Activated CD8-positive, alpha-beta memory T cell treated with anti-CD3 and anti-CD28 coated beads for 24 hours (primary cell): ENCODE data around the gene JMJD8.

Source experiments
- DNase-seq: peaks from one replicate; pipeline ENCODE4 v3.0.0-alpha.2; 2020

The JMJD8 gene

DNA sequence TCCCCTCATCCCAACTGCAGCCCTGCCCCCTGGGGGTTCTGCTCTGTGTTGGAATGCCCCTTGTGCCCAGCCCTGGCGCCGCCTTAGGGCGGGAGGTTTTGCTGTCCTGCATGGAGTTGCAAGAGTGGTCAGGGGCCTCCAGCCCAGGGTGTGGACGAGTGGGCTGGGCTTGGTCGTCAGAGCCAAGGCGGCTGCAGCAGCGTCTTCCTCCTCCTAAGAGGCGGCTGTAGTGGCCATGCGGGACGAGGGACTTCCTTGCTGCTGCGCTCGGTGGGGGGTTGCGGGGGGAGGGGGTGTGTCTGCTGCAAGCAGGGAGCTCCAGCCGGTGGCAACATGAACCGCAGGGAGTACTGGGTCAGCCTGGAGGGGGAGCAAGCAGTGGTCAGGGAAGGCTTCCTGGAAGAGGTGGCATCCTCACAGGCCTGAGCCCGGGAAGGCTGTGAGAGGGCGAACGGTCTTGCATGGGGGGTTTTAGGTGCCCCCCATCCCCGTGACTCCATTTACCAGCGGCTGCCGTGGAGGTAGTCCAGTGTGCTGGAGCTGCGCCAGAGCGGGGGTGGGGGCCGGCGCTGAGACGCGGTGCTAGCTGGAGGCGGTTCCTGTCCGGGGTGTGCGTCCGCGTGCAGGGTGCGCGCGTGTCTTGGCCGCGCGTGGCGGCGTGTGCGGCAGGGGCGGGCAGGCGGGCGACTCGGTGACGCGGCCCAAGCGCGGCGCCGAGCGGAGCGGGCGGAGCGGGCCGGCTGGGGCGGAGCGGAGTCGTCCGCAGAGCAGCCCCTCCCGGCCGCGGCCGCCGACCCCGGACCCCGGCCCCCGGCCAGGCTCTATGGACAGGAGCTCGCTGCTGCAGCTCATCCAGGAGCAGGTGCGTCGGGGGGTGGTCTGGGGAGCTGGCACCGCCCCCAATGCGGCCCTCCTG is 8.9 kb downstream of the JMJD8 start, which contains the start of gene RHBDL1:
Gene RHBDL1 (plus strand): TSS at position 704 of the 916 bp plus-strand sequence. CDS start 120 bp downstream, at position 824.
- DNase-seq, result peak; percentile 67

DNA sequence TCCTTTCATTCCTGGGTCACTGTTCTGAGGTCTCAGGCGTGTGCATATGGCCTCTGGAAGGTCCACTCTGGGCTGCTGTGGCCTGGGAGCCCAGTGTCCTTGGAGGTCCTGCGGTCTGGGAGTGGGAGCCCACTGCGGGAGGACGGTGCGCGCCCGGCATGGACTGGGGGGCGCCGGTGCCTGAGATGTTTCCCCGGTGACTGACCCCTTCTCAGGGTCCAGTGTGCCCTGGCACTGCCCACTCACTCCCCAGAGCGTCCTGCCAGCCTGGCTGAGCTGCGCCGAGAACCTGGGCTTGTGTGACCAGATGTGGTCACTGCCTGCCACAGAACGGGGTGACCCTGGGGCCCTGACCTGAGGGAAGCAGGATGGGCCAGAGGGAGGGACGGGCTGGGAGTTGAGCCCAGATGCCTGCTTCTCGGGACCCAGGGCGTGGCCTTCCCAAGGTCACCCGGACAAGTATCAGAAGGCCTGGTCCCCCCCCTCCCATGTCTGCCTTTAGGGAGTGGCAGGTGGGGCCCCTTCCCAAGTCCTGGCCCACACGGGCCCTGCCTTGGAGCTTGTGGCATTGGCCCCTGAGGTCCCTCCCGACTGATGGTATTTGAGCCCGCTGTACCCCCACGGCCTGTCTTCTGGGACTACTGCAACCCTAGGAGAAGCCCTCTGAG is 9.8 kb downstream of the JMJD8 start:
- DNase-seq, result no peak

DNA sequence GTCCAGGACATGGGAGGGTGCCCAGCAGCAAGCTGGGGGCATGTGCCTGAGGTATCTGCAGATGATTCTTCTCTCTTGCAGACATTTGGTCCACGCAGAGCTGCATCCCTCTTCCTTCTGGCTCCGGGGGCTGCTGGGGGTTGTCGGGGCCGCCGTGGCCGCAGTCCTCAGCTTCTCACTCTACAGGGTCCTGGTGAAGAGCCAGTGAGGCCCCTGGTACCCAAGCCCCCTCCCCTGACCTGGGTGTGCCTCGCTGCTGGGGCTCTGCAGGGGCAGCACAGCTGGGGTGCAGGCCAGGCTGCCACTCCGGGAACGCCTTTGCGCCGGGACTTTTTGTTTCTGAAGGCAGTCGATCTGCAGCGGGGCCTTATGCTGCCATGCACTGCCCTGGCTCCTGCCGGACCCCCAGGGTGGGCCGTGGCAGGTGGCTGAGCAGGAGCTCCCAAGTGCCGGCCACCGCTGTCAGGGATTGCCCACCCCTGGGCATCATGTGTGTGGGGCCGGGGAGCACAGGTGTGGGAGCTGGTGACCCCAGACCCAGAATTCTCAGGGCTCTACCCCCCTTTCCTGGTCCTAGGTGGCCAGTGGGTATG is 10.6 kb downstream of the JMJD8 start:
- no peak for DNase-seq

DNA sequence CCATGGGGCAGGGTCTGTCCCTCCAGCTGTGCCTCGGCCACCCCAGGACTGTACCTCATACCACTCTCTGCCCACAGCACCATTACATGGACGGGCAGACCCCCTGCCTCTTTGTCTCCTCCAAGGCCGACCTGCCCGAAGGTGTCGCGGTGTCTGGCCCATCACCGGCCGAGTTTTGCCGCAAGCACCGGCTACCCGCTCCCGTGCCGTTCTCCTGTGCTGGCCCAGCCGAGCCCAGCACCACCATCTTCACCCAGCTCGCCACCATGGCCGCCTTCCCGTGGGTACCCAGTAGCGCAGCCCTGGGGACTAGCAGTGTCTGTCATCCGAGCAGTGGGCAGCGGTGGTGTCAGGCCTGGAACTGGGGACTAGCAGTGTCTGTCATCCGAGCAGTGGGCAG is 11.3 kb downstream of the JMJD8 start:
- no peak for DNase-seq

DNA sequence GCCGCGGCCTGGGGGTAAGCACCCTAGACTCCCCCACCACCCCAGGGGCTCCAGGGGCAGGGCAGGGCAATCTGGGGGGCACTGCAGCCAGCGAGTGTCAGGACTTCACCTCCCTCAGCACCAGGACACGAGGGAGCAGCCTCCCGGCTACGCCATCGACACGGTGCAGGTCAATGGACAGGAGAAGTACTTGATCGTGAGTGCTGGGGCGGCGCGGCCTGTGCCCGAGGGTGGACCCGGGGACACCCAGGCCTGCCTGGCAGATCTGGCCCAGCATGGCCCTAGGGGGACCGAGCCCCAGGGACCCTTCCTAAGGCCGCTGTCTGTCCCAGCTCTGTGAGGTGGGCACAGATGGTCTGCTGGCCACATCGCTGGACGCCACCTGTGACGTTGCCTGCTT is 11.8 kb downstream of the JMJD8 start:
- no peak for DNase-seq

DNA sequence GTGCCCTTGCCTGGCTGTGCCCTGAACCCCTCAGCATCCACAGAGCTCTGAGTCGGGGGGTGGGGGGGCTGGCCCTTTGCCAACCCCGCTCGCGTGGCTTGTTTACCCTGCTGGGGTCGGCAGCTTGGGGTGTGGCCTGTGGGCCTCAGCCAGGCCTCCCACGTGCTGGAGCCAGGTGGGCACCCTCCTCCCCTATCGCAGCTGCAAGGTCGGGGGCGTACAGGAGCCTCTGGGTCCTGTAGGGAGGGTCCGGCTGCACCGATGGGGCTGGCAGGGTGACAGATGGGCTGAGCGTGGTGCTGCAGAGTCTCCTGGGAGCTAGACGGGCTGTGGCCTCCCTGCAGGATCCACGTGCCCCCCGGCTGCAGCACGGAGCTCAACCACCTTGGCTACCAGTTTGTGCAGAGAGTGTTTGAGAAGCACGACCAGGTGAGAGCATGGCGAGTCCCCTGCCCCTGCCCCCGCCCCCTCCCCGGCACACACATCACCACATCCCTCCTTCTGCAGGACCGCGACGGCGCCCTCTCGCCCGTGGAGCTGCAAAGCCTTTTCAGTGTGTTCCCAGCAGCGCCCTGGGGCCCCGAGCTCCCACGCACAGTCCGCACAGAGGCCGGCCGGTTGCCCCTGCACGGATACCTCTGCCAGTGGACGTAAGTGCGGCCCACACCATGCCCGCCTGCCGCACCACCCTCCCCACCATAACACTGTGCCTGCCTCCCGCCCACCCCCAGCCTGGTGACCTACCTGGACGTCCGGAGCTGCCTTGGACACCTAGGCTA is 12.6 kb downstream of the JMJD8 start:
- no peak for DNase-seq

DNA sequence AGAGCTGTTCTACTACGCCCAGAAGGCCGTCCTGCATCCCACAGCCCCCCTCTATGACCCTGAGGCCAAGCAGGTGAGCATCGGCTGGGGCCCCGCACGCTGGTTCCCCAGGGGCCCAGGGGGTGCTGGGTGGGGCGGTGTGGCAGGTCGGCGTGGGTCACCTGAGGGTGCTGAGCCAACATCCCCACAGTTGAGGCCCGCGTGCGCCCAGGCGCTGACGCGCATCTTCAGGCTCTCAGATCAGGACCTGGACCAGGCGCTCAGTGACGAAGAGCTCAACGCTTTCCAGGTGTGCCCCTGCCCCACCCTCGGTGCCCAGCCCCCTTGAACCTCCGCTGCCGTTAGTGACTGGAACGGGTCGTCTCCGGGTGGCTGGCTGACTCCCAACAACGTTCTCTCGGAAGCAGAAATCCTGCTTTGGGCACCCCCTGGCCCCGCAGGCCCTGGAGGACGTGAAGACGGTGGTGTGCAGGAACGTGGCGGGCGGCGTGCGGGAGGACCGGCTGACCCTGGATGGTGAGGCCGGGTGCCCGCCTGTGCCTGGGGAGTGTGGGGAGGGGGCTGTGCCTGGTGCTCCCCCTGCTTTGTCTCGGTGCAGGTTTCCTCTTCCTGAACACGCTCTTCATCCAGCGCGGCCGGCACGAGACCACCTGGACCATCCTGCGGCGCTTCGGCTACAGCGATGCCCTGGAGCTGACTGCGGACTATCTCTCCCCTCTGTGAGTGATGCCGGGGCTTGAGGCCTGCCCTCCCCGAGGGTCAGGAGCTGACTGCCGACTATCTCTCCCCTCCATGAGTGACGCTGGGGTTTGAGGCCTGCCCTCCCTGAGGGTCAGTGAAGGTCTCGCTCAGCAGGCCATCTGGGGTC is 13.4 kb downstream of the JMJD8 start:
- DNase-seq, result no peak

DNA sequence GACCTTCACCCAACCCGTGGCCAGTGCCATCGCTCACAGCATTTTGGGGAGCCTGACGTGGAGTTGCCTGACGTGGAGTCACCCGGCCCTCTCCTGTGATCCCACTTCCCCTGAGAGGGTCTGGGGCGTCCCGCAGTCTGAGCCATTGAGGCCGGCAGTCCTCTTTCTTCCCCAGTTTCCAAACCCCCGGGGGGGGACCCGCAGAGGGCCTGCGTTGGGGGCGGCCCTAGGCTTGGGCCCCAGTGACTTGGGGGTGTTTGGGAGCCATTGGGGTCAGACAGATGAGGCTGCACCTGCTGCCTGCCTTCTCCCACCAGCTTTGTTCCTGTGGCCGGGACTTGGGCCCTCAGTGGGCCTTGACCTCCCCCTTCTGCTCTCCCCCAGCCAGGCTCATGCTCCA is 14.5 kb downstream of the JMJD8 start:
- DNase-seq, result no peak

DNA sequence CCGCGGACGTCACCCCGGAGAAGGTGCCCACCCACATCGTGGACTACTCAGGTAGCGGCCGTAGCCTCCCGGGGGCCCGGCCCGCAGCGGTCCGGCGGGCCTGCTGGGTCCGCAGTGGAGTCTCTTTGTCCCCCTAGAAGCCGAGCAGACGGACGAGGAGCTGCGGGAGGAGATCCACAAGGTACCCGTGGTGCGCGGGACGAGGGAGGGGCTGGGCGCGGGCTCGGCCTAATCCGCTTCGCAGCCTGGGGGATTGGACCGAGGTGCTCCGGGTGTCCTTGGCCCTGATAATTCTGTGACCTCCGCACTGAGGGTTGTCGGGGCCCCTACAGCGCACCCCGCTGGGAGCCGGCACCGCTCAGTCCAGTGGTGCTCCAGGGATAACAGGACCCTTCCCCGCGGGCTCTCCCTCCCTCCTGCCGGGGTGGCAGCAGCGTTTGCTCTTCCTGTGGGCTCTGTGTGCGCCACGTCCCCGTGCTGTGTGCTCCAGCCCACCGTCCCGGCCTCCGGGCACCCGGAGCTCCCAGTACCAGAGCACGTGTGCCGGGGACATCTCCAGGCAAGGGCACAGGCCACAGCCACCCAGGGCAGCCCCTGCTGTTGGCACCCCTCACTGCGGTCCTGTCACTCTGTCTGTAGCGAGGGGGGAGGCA is 15.5 kb downstream of the JMJD8 start:
- no peak for DNase-seq

DNA sequence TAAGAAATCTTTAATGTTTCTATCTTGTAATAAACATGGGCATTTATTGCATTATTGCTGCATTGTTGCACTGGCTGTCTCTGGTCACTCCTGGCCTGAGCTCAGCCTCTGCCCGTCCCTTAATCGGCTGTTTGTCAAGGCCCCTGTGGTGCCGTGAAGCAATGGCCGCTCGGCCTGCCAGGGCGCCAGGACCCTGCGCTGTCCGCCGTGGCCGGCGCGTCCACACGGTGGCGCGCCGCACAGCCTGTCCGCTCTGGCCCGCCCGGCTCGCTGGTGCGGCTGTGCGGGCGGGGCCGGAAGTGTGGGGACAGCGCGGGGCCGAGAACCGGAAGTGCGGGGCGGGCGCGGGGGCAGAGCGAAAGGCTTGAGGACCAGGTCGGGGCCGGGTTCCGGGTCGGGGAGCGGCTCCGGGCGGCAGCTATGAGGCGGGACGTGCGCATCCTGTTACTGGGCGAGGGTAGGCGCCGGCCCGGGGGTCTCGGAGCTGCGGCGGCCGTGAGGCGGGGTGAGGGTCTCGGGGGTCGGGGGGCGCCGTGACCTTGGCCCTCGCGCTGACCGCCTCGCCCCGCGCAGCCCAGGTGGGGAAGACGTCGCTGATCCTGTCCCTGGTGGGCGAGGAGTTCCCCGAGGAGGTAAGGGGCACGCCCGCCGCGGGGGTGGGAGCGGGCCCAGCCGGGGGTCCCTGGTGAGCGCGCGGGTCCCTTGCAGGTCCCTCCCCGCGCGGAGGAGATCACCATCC is 16.2 kb downstream of the JMJD8 start, which contains the start of gene RHOT2:
Gene RHOT2 (plus strand): TSS at position 353 of the 739 bp plus-strand sequence. CDS start 68 bp downstream, at position 421.
- peak; percentile 97 for DNase-seq

DNA sequence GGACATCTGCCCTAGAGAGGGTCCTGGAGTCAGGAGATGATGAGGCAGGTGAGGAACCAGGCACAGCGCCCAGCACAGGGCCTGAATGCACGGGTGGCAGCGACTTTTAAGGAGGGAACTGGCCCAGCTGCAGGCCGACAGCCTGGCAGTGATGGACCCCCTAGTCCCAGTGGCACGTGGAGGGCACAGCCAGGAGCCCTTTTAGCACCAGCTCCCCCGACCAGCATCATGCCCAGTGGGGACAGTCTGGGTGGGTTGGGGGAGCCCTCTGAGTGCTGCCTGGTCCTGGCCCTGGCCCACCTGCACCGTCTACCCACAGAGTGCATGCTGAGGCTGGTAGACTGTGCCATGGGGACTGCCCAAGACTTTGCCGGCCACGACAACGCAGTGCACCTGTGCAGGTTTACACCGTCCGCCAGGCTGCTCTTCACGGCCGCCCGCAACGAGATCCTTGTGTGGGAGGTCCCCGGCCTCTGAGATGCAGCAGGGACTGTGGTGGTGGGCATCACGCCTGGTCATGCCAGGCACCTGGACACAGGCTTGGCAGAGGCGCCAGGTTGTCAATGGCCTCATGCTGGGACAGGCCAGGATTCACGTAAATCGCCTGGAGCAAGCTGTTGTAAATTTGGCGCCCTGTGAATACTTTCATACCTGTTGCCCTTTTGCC is 16.9 kb downstream of the JMJD8 start:
- no peak for DNase-seq

DNA sequence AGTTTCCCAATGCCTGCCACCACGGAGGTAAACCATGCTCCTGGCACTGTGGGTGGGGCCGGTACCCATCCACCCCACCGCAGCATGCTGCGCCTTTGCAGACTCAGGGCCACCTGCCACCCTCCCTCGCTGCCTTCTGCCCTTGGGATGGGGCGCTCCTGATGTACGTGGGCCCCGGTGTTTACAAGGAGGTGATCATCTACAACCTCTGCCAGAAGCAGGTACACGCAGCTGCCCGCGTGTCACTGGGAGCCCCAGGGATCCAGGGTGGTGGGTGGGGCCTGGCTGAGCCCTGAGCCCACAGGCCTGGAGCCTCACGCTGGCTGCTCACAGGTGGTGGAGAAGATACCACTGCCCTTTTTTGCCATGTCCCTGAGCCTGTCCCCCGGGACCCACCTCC is 17.6 kb downstream of the JMJD8 start:
- DNase-seq, result no peak

DNA sequence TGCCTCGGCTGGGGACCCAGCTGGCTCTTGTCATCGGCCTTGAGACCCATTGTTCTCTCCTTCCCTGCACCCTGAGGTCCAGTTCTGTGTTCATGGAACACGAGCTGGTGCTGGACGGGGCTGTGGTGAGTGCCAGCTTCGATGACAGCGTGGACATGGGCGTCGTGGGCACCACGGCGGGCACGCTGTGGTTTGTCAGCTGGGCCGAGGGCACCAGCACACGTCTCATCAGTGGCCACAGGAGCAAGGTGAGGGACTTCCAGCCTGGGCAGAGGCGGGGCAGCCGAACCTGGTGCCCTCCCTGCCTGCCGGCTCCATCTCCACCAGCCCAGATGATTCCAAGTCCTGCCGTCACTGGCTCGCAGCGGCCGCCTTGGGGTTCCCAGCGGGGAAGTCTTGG is 21.5 kb downstream of the JMJD8 start:
- DNase-seq, result no peak

DNA sequence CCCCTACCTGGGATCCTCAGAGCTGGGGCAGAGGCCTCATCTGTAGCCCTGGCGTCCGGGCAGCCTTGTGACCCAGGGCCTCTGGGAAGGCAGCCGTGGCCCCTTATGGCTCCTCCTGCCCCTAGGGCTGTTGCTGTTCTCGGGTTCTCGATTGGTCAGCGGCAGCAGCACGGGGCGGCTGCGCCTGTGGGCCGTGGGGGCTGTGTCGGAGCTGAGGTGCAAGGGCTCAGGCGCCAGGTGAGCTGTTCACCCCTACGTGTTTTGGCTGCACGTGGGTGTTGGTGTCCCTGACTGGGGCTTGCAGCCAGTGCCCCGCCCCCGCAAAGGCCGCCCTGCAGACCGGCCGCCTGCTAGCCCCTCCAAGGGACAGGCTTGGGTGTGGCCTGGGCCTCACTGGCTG is 22.0 kb downstream of the JMJD8 start:
- DNase-seq, result no peak

DNA sequence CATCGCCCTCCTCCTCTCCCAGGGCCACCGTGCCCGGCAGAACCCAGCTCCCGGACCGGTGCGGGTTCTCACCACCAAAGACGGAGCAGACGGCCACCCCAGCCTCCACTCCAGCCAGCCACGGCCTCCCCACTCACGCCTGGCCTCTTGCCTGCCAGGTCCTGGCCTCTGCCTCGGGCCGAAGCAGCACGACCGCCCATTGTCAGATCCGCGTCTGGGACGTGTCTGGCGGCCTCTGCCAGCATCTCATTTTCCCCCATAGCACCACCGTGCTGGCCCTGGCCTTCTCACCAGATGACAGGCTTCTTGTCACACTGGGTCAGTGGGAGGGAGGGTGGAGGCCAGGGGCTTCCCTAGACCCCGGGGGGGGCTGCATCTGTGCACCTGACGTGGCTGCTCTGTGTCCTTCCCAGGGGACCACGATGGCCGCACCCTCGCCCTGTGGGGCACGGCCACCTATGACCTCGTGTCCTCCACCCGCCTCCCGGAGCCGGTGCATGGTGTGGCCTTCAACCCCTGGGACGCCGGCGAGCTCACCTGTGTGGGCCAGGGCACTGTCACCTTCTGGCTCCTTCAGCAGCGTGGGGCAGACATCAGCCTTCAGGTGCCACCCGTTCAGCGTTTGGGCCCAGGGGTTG is 22.8 kb downstream of the JMJD8 start:
- no peak for DNase-seq

DNA sequence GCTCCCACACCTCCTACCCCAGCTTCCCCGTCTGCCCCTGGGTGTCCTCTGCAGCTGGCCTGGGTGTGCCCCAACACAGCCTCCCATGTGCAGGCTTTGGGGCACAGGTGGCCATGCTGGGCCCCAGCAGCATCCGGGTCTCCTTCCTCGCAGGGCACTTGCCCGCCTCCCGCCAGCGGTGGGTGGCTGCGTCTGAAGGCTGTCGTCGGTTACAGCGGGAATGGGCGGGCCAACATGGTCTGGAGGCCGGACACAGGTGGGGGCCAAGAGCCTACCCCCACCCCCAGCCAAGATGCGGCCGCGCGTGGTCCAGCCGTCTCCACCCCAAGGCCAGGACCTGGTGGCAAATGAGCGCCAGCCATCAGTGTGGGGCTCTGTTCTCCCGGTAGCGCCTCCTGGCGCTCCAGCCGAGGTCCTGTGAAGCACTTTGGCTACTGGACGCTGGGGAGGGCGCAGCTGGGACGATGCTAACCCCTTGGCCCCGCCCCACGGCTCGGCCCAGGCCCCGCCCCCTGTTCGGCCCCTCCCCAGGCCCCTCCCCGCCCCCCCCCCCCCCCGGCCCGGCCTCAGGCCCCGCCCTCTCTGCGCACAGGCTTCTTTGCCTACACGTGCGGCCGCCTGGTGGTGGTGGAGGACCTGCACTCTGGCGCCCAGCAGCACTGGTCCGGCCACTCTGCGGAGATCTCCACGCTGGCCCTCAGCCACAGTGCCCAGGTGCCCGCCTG is 23.5 kb downstream of the JMJD8 start:
- DNase-seq, result peak; percentile 79

DNA sequence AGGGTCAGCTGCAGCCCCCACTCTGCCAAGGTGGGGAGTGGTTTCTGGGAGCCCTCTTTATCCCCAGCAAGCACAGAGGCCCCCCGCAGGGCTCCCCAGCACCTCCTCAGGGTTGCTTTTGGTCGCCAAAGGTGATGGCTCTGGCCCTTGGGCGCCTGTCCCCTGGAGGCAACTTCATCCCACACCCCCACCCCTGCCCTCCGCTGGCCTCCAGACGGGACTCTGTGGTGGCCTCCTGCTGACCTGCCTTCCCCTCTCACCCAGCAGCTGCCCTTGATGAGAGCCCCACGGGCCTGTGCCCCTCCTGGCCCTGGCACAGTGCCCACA is 24.0 kb downstream of the JMJD8 start:
- no peak for DNase-seq

DNA sequence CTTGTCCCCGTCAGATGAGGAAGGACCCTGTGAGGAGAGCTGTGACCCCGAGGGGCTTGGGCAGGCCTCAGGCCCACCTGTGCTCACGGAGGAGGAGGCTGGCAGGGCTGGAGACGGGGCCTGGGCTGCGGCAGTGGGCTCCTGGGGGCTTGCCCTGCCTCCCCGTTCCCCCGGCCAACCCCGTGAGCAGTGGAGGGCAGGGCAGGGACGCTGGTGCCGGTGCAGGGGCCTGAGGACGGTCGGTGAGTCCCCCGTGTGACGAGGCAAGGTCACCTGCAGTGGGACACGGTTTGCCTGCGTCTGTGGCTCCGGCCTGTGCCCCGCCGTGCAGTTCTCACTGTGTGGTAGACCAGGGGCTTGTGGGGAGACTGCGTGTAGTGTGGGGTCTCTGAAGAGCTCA is 24.5 kb downstream of the JMJD8 start:
- no peak for DNase-seq
